ENCODE data around the gene TP73.

The TP73 gene

GRCh38 chr1:3773572-3774275 lies 121.4 kb downstream of the TP73 start:
- H3K4me3 ChIP-seq (ENCODE audit: low read depth, low read length): no peak overlapping the region
- no peak for DNase-seq (ENCODE audit: low read depth)

GRCh38 chr1:3774276-3774945 lies 122.1 kb downstream of the TP73 start:
- no peak for DNase-seq (ENCODE audit: low read depth)
- no peak overlapping the region for H3K4me3 ChIP-seq (ENCODE audit: low read depth, low read length)
- TF ChIP-seq CTCF (IDR thresholded peaks at IDR 0.05; ENCODE audit: low read depth, low read length, missing control alignments): no peak
- in situ Hi-C loops (cut with HindIII; ENCODE audit: low sequenced_read_pairs): loop anchor here (5.0 kb wide), 1 partner anchor 127 kb away; no protein-coding TSS in a partner anchor

More at GRCh38 chr1:3773572-3774275, 121.4 kb downstream of the TP73 start:
- in situ Hi-C loops (cut with HindIII; ENCODE audit: low sequenced_read_pairs): loop anchor here (5.0 kb wide), 1 partner anchor 126 kb away; no protein-coding TSS in a partner anchor
- no peak for TF ChIP-seq CTCF (IDR thresholded peaks at IDR 0.05; ENCODE audit: low read depth, low read length, missing control alignments)

GRCh38 chr1:3774946-3775489 lies 122.7 kb downstream of the TP73 start:
- no peak for TF ChIP-seq CTCF (IDR thresholded peaks at IDR 0.05; ENCODE audit: low read depth, low read length, missing control alignments)
- H3K4me3 ChIP-seq (ENCODE audit: low read depth, low read length): no peak overlapping the region
- no peak for DNase-seq (ENCODE audit: low read depth)
- in situ Hi-C loops (cut with HindIII; ENCODE audit: low sequenced_read_pairs): loop anchor here (5.0 kb wide), 1 partner anchor 128 kb away; no protein-coding TSS in a partner anchor

- peak; percentile 31 for DNase-seq (ENCODE audit: low read depth)
Observed at GRCh38 chr1:3775490-3776230, 123.3 kb downstream of the TP73 start.

GRCh38 chr1:3776231-3776961 lies 124.1 kb downstream of the TP73 start:
- in situ Hi-C loops (cut with HindIII; ENCODE audit: low sequenced_read_pairs): no loop called here
- no peak overlapping the region for H3K4me3 ChIP-seq (ENCODE audit: low read depth, low read length)
- DNase-seq (ENCODE audit: low read depth): no peak
- no peak for TF ChIP-seq CTCF (IDR thresholded peaks at IDR 0.05; ENCODE audit: low read depth, low read length, missing control alignments)

More at GRCh38 chr1:3775490-3776230, 123.3 kb downstream of the TP73 start:
- no peak overlapping the region for H3K4me3 ChIP-seq (ENCODE audit: low read depth, low read length)
- in situ Hi-C loops (cut with HindIII; ENCODE audit: low sequenced_read_pairs): no loop called here
- TF ChIP-seq CTCF (IDR thresholded peaks at IDR 0.05; ENCODE audit: low read depth, low read length, missing control alignments): no peak
